Nephron progenitor cell (in vitro differentiated cells): ENCODE results near the gene NDNF.

ENCODE experiments used
- DNase-seq: peaks from one replicate; pipeline ENCODE4 v3.0.0; 2021
- H3K27ac Mint-ChIP-seq: 2 replicates; pipeline ENCODE4 v1.8.0; 2021; ENCODE audit warnings: mild to moderate bottlenecking, moderate library complexity, mixed read lengths
- H3K27me3 Mint-ChIP-seq: 2 replicates; pipeline ENCODE4 v1.8.0; 2021; ENCODE audit warnings: mild to moderate bottlenecking, low read depth, mixed read lengths; ENCODE audit not compliant: poor library complexity
- H3K36me3 Mint-ChIP-seq: 2 replicates; pipeline ENCODE4 v1.8.0; 2021; ENCODE audit warnings: low read depth, mixed read lengths
- H3K4me1 Mint-ChIP-seq: 2 replicates; pipeline ENCODE4 v1.8.0; 2021; ENCODE audit warnings: mixed read lengths
- H3K4me3 Mint-ChIP-seq: 2 replicates; pipeline ENCODE4 v1.8.0; 2021; ENCODE audit warnings: mild to moderate bottlenecking, moderate library complexity, mixed read lengths
- H3K9me3 Mint-ChIP-seq: 2 replicates; pipeline ENCODE4 v1.8.0; 2021; ENCODE audit warnings: mild to moderate bottlenecking, moderate library complexity, mixed read lengths
- TF ChIP-seq, protein P1 (sequence below): fragments of 200-600 bp; sonication (generic); IDR thresholded peaks from 2 replicates; pipeline ENCODE4 v1.5.0; 2021; ENCODE audit warnings: antibody characterized with exemption

Gene NDNF

DNA sequence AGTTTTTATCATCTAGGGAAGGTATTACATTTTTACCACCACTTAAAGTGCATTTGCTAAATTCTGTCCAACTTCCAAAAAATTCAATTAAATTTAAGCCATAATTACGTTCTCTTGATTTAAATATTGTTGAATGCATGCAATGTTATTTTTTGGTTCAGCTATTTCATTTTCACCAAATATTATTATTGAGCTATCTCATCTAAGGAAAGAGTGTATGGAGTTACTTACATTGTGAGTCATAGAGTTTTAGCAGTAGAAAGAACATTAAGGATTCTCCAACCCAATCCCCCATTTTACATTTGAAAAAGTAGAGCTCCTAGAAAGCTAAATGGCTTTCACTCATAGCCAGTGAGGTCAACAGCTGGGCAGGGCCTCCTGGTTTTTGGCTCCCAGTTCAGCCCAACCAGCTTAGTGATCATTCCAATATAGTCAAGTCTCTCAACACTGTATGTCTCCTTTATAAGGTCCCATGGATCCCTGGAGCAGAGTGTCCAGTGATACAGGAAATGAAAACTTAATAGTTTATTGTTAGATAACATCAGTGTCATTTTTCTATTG lies 60.5 kb downstream of the NDNF start:
- H3K9me3 Mint-ChIP-seq = no peaks in the 10 kb centered on the region
- H3K27me3 Mint-ChIP-seq = no peaks in the 10 kb centered on the region
- no peaks in the 10 kb centered on the region for H3K36me3 Mint-ChIP-seq
- H3K4me3 Mint-ChIP-seq = no peak overlapping the region
- DNase-seq = no peak
- H3K27ac Mint-ChIP-seq = no peak overlapping the region
- TF ChIP-seq, protein P1, sequence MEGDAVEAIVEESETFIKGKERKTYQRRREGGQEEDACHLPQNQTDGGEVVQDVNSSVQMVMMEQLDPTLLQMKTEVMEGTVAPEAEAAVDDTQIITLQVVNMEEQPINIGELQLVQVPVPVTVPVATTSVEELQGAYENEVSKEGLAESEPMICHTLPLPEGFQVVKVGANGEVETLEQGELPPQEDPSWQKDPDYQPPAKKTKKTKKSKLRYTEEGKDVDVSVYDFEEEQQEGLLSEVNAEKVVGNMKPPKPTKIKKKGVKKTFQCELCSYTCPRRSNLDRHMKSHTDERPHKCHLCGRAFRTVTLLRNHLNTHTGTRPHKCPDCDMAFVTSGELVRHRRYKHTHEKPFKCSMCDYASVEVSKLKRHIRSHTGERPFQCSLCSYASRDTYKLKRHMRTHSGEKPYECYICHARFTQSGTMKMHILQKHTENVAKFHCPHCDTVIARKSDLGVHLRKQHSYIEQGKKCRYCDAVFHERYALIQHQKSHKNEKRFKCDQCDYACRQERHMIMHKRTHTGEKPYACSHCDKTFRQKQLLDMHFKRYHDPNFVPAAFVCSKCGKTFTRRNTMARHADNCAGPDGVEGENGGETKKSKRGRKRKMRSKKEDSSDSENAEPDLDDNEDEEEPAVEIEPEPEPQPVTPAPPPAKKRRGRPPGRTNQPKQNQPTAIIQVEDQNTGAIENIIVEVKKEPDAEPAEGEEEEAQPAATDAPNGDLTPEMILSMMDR = no peak
- H3K4me1 Mint-ChIP-seq = peaks cover 81% of the 10 kb centered on the region

DNA sequence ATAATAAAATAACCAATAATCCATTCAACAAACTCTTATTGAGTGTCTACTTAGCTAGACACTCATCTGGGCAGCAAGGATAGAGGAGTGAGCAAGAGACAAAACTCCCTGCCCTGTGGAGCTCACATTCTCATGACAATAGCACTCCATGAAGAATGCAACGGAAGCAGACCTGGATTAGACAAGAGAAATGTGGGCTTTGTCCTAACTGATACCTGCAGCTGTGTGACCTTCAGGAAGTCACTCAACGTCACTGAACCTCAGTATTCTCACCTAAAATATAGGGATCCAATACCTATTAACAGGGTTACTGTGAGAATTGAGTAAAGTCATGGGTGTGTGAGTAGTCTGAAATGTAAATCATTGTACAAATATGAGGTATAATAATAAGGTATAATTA lies 61.2 kb downstream of the NDNF start:
- no peaks in the 10 kb centered on the region for H3K9me3 Mint-ChIP-seq
- TF ChIP-seq, protein P1 = no peak
- no peaks in the 10 kb centered on the region for H3K27me3 Mint-ChIP-seq
- H3K36me3 Mint-ChIP-seq = no peaks in the 10 kb centered on the region
- no peak overlapping the region for H3K27ac Mint-ChIP-seq
- no peak overlapping the region for H3K4me3 Mint-ChIP-seq
- no peak for DNase-seq
- H3K4me1 Mint-ChIP-seq = peaks cover 78% of the 10 kb centered on the region

DNA sequence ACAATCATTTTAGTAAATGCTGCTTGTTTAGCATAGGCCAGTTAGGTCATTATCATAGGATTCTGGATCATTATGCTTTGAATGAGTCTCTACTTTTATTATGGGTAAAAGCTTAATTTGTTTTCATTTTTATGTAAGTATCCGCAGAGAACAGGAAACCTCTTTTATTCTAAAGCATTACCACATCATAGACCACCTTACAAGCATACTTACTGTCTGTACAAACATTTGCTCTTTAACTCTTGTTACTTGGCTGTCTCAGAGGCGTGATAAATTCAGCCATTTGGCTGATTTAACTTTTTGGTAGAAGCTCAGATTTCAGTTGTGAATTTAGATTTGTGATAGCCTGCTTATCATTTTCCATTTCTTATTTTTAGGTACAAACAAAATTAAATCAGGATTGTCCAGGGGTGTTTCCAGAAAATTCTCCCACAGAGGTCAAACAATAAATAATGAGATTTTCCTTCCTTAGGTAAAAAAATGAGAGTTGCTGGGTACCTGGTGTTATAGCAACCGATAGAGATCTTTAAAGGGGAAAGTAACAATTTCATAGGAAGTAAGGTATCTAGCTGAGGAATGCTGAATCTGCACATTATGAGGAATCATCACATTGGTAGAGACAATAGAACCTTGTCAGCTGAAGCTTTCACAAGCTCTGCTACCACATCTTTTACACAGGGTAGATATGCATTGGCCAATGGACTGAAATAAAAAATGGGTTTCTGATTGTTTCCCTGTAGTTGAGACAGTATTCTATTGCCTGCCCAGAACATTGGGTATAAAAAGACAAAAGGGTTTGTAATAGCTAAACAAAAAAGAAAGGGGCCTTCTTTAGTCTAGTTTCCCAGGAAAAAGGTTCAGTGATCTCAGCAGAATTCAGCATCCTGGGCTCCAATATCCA lies 62.5 kb downstream of the NDNF start:
- Mint-ChIP-seq H3K27me3 (no peaks in the 10 kb centered on the region), H3K27ac (no peak overlapping the region), H3K36me3 (no peaks in the 10 kb centered on the region), H3K4me3 (no peak overlapping the region), H3K4me1 (peaks cover 80% of the 10 kb centered on the region), H3K9me3 (no peaks in the 10 kb centered on the region)
- TF ChIP-seq, protein P1 = no peak
- DNase-seq = no peak

DNA sequence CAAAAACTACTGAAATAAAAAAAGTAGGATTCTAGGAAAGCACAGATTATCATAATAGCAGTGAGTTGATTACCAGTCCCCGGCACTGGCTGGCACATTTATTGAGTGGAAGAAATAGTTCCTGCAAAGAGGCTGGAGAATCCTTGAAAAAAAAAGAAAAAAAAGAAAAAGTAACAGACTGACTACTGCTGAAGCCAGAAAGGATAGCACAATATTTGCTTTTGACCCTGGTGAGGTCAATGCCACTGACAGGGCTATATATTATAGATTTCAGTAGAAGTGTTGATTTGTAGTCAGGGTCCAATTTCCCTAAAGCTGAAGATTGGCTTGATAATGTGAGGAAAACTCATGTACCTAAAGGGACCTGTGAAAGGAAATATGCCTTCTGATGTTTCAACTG lies 64.7 kb downstream of the NDNF start:
- Mint-ChIP-seq H3K36me3 (no peaks in the 10 kb centered on the region), H3K27me3 (no peaks in the 10 kb centered on the region), H3K9me3 (peaks cover 12% of the 10 kb centered on the region), H3K4me1 (peaks cover 59% of the 10 kb centered on the region), H3K4me3 (no peak overlapping the region), H3K27ac (no peak overlapping the region)
- TF ChIP-seq, protein P1 = no peak
- DNase-seq = no peak

DNA sequence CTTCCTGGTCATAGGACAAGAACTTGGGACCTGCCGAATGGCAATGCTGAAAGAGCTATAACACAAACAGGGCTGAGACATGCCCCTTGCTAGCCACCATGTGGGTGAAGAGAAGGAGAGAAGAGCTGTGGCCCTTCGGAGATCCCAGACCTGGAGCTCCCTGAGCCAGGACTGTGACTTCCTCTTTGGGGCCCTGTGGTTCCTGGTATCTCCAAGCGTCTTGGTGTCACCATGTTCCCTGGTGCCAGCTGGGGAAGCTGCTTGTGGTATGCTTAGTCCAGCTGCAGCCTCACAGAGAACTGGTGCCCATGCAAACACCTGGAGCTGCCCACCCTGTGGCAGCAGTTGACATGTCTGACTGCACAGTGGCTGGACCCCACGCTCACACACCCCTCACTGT lies 68.5 kb downstream of the NDNF start:
- no peak overlapping the region for H3K27ac Mint-ChIP-seq
- peaks cover 30% of the 10 kb centered on the region for H3K9me3 Mint-ChIP-seq
- no peaks in the 10 kb centered on the region for H3K36me3 Mint-ChIP-seq
- H3K27me3 Mint-ChIP-seq = no peaks in the 10 kb centered on the region
- TF ChIP-seq, protein P1 = no peak
- no peak for DNase-seq
- H3K4me1 Mint-ChIP-seq = peaks cover 32% of the 10 kb centered on the region
- no peak overlapping the region for H3K4me3 Mint-ChIP-seq
